Umbilical cord (tissue), 1 donor: Measurements from ENCODE around the gene KRTAP9-2. TPM values are rescaled to one million over a fixed set of nuclear protein-coding genes. Genes with fewer than 3 reads are reported as not detected.

Experiments used
- total RNA-seq: library from RNA; depleted of rRNA; stranded (reverse); fragments of >200 nt; gene quantifications from one replicate; pipeline ENCODE4 v1.2.3, GENCODE V29; 2014; ENCODE audit warnings: low replicate concordance; ENCODE audit not compliant: insufficient read depth

Gene KRTAP9-2
- total RNA-seq, 1 donor from 2014 or later, result not detected

Other genes with a start within 250 kb of the KRTAP9-2 start
- gene KRT40, start 242.3 kb upstream of the KRTAP9-2 start, total RNA-seq, result not detected
- gene KRTAP3-3, start 232.5 kb upstream of the KRTAP9-2 start, total RNA-seq, result not detected
- 31.1 TPM for gene KRTAP3-2, start 226.7 kb upstream of the KRTAP9-2 start, total RNA-seq
- not detected for gene KRTAP3-1, start 217.5 kb upstream of the KRTAP9-2 start, total RNA-seq
- gene KRTAP1-5, start 199.4 kb upstream of the KRTAP9-2 start, total RNA-seq, result not detected
- gene KRTAP1-4, start 196.5 kb upstream of the KRTAP9-2 start, total RNA-seq, result not detected
- not detected for gene KRTAP1-3, start 191.8 kb upstream of the KRTAP9-2 start, total RNA-seq
- not detected for gene KRTAP1-1, start 185.2 kb upstream of the KRTAP9-2 start, total RNA-seq
- gene KRTAP2-1, start 179.3 kb upstream of the KRTAP9-2 start, total RNA-seq, result not detected
- gene KRTAP2-2, start 171.4 kb upstream of the KRTAP9-2 start, total RNA-seq, result 8.4 TPM
- gene KRTAP2-3, start 166.5 kb upstream of the KRTAP9-2 start, total RNA-seq, result 20.5 TPM
- gene KRTAP2-4, start 160.8 kb upstream of the KRTAP9-2 start, total RNA-seq, result not detected
- gene KRTAP4-7, start 142.5 kb upstream of the KRTAP9-2 start, total RNA-seq, result not detected
- not detected for gene KRTAP4-8, start 128.5 kb upstream of the KRTAP9-2 start, total RNA-seq
- gene KRTAP4-16, start 124.4 kb upstream of the KRTAP9-2 start, total RNA-seq, result not detected
- not detected for gene KRTAP4-9, start 121.3 kb upstream of the KRTAP9-2 start, total RNA-seq
- gene KRTAP4-11, start 108.3 kb upstream of the KRTAP9-2 start, total RNA-seq, result 3.4 TPM
- gene KRTAP4-12, start 102.5 kb upstream of the KRTAP9-2 start, total RNA-seq, result not detected
- gene KRTAP4-6, start 86.1 kb upstream of the KRTAP9-2 start, total RNA-seq, result 1.2 TPM
- gene KRTAP4-5, start 76.8 kb upstream of the KRTAP9-2 start, total RNA-seq, result 5.5 TPM
- 2.6 TPM for gene KRTAP4-4, start 65.9 kb upstream of the KRTAP9-2 start, total RNA-seq
- 1.4 TPM for gene KRTAP4-3, start 58.4 kb upstream of the KRTAP9-2 start, total RNA-seq
- not detected for gene KRTAP4-2, start 48.4 kb upstream of the KRTAP9-2 start, total RNA-seq
- gene KRTAP4-1, start 41.7 kb upstream of the KRTAP9-2 start, total RNA-seq, result 1.9 TPM
- 1.4 TPM for gene KRTAP9-1, start 36.8 kb upstream of the KRTAP9-2 start, total RNA-seq
- gene KRTAP9-3, start 5.8 kb downstream of the KRTAP9-2 start, total RNA-seq, result not detected
- gene KRTAP9-8, start 11.4 kb downstream of the KRTAP9-2 start, total RNA-seq, result not detected
- gene KRTAP9-4, start 23.0 kb downstream of the KRTAP9-2 start, total RNA-seq, result 1.2 TPM
- gene KRTAP9-9, start 28.7 kb downstream of the KRTAP9-2 start, total RNA-seq, result not detected
- gene KRTAP9-6, start 38.7 kb downstream of the KRTAP9-2 start, total RNA-seq, result not detected
- gene KRTAP9-7, start 49.0 kb downstream of the KRTAP9-2 start, total RNA-seq, result not detected
- not detected for gene KRTAP29-1, start 76.2 kb downstream of the KRTAP9-2 start, total RNA-seq
- not detected for gene KRTAP16-1, start 82.7 kb downstream of the KRTAP9-2 start, total RNA-seq
- not detected for gene KRTAP17-1, start 89.1 kb downstream of the KRTAP9-2 start, total RNA-seq
- gene KRT33A, start 124.2 kb downstream of the KRTAP9-2 start, total RNA-seq, result 1.4 TPM
- not detected for gene KRT33B, start 143.2 kb downstream of the KRTAP9-2 start, total RNA-seq
- gene KRT34, start 155.7 kb downstream of the KRTAP9-2 start, total RNA-seq, result not detected
- not detected for gene KRT31, start 171.0 kb downstream of the KRTAP9-2 start, total RNA-seq
- not detected for gene KRT37, start 197.9 kb downstream of the KRTAP9-2 start, total RNA-seq
- 0.48 TPM for gene KRT38, start 214.3 kb downstream of the KRTAP9-2 start, total RNA-seq
- 1.2 TPM for gene KRT32, start 240.7 kb downstream of the KRTAP9-2 start, total RNA-seq